A549 (cell line): Measurements from ENCODE around the gene MGAT3.

Experiments used
- CTCF ChIP-seq: fragments of >200 bp; sonication (Bioruptor Twin); formaldehyde crosslinking; IDR thresholded peaks from 3 replicates; pipeline ENCODE4 v1.5.1; 2016
- FOSL2 ChIP-seq, 2 experiments: fragments of 450-650 bp in 1 of 2; fragments of >200 bp in 1 of 2; sonication (Bioruptor Twin) in 1 of 2; formaldehyde crosslinking; IDR thresholded peaks; 2 replicates each; pipeline versions ENCODE4 v1.5.0 to v1.6.1; 2016 to 2020; ENCODE audit warnings: mild to moderate bottlenecking in 1 of 2, moderate library complexity in 1 of 2
- MAZ ChIP-seq: fragments of 150-350 bp; IDR thresholded peaks from 2 replicates; pipeline ENCODE4 v1.6.1; 2014; ENCODE audit warnings: antibody characterized with exemption, low read depth, low read length, borderline replicate concordance

GRCh38 chr22:39469681-39470450, 13.1 kb downstream of the MGAT3 start:
- TF ChIP-seq MAZ (no peak), FOSL2 (IDR thresholded peaks at IDR 0.05) (no peak), FOSL2 (CRISPR knock-in tag; IDR thresholded peaks at IDR 0.05) (no peak), CTCF (no peak)
